K562 (cell line): ENCODE results near the gene NPFFR1. TPM values are rescaled to one million over a fixed set of nuclear protein-coding genes. Genes with fewer than 3 reads are reported as not detected.
"Not testable (repeated sequence)": the region's sequence is repeated elsewhere in the genome, so short reads cannot be mapped to it uniquely, and the experiment has no call there.

Source experiments
- ATAC-seq: fragments of 200-7000 bp; cut with Tn5 transposase; 3 replicates; pipeline ENCODE4 v1.9.1; 2020; ENCODE audit warnings: moderate library complexity
- BruUV-seq: library from RNA; stranded (reverse); fragments of 400-500 nt; replicated peaks from 2 replicates; lab custom pipeline; 2021; lab: Mats Ljungman, UMichigan
- CTCF ChIA-PET: fragments of 300-600 bp; formaldehyde crosslinking; extraction: SDS; loops from one replicate; lab custom pipeline; 2021; ENCODE audit warnings: low intra/inter-chr PET ratio; lab: Yijun Ruan, JAX
- POLR2A ChIA-PET: fragments of 300-600, 350-650 bp; sonication (Branson Sonifier 250); formaldehyde crosslinking; extraction: SDS; loops from one replicate; lab custom pipeline; 2021; ENCODE audit warnings: antibody characterized with exemption, inconsistent platforms; lab: Yijun Ruan, JAX
- DNase-seq, 4 experiments: peaks; one replicate each; pipeline versions ENCODE4 v3.0.0 to v3.0.0-alpha.2; 2011 to 2018; ENCODE audit warnings: low spot score in 3 of 4, mixed read lengths in 3 of 4; ENCODE audit errors: extremely low read depth in 1 of 4
- FAIRE-seq: peaks from 2 replicates; lab custom pipeline; 2011; peaks lifted over from hg19 to GRCh38; lab: Jason Lieb, UNC
- H2AFZ ChIP-seq: 2 replicates; pipeline ENCODE4 v1.6.0; 2011; ENCODE audit warnings: low read depth, low read length, control low read depth, inconsistent platforms
- H3K27ac ChIP-seq: fragments of 200-600 bp; 3 replicates; pipeline ENCODE4 v1.8.0; 2011; ENCODE audit warnings: low read depth, mild to moderate bottlenecking, control low read depth, inconsistent platforms, low read length, moderate library complexity, mixed read lengths; ENCODE audit errors: extremely low read depth
- H3K27me3 ChIP-seq, 2 experiments: fragments of 300-600 bp in 1 of 2; 2 replicates in 1 of 2; 3 replicates in 1 of 2; pipeline versions ENCODE4 v1.6.0 to v1.8.0; 2011; ENCODE audit warnings: inconsistent platforms in 2 of 2, low read length in 2 of 2, mild to moderate bottlenecking in 1 of 2, mixed read lengths in 1 of 2, moderate library complexity in 1 of 2; ENCODE audit not compliant: control insufficient read depth in 2 of 2, insufficient read depth in 2 of 2
- H3K36me3 ChIP-seq: fragments of 300-600 bp; 3 replicates; pipeline ENCODE4 v1.8.0; 2011; ENCODE audit warnings: mild to moderate bottlenecking, low read length, inconsistent platforms; ENCODE audit not compliant: control insufficient read depth, insufficient read depth
- H3K4me1 ChIP-seq, 2 experiments: fragments of 200-600 bp in 1 of 2; replicated peaks in 1 of 2; 2 replicates in 1 of 2; 3 replicates in 1 of 2; pipeline versions ENCODE4 v1.5.1 to v1.8.0; 2011; ENCODE audit warnings: inconsistent platforms in 2 of 2, low read length in 2 of 2, mild to moderate bottlenecking in 1 of 2, mixed read lengths in 1 of 2, moderate library complexity in 1 of 2; ENCODE audit not compliant: control insufficient read depth in 2 of 2, insufficient read depth in 2 of 2
- H3K4me2 ChIP-seq: 2 replicates; pipeline ENCODE4 v1.6.1; 2011; ENCODE audit warnings: low read length, control low read depth, inconsistent platforms, mixed read lengths; ENCODE audit not compliant: insufficient read depth
- H3K4me3 ChIP-seq: fragments of 200-600 bp; sonication (generic), shearing (Covaris generic); 2 replicates; pipeline ENCODE4 v1.5.1; 2016; ENCODE audit warnings: control low read depth, inconsistent platforms
- H3K79me2 ChIP-seq: fragments of 200-600 bp; 3 replicates; pipeline ENCODE4 v1.8.0; 2011; ENCODE audit warnings: low read length, inconsistent platforms; ENCODE audit not compliant: control insufficient read depth, insufficient read depth
- H3K9ac ChIP-seq, 2 experiments: 2 replicates each; pipeline versions ENCODE4 v1.6.0 to v1.6.1; 2011; ENCODE audit warnings: low read depth in 2 of 2, low read length in 2 of 2, control low read depth in 1 of 2, inconsistent platforms in 1 of 2, mild to moderate bottlenecking in 1 of 2, mixed read lengths in 1 of 2; ENCODE audit not compliant: insufficient read depth in 1 of 2
- H3K9me1 ChIP-seq: one replicate; pipeline ENCODE4 v1.6.0; 2011; ENCODE audit warnings: inconsistent platforms, mild to moderate bottlenecking, low read length, moderate library complexity; ENCODE audit not compliant: control insufficient read depth, insufficient read depth
- H3K9me3 ChIP-seq: replicated peaks from 2 replicates; pipeline ENCODE4 v1.5.1; 2011; ENCODE audit warnings: low read depth, low read length, inconsistent platforms; ENCODE audit not compliant: control insufficient read depth, insufficient read depth
- H4K20me1 ChIP-seq: replicated peaks from 2 replicates; pipeline ENCODE4 v1.6.1; 2011; ENCODE audit warnings: low read length, inconsistent platforms, mixed read lengths; ENCODE audit not compliant: control insufficient read depth, insufficient read depth
- CEBPB ChIP-seq: fragments of 450-650 bp; IDR thresholded peaks from 2 replicates; pipeline ENCODE4 v1.6.1; 2016; ENCODE audit warnings: missing genetic modification characterization, missing compliant biosample characterization
- CEBPG ChIP-seq, 3 experiments: fragments of 200-800 bp in 1 of 3; sonication (Bioruptor generic) in 1 of 3; sonication (generic) in 1 of 3; formaldehyde crosslinking in 1 of 3; IDR thresholded peaks in 2 of 3; conservative IDR thresholded peaks in 1 of 3; 2 replicates each; pipeline versions ENCODE4 v1.6.1 to v1.8.0; 2016 to 2022; ENCODE audit warnings: missing compliant biosample characterization in 2 of 3, missing genetic modification characterization in 2 of 3, mild to moderate bottlenecking in 1 of 3, missing genetic modification reagents in 1 of 3
- KDM1A ChIP-seq, 2 experiments: fragments of 450-650 bp; IDR thresholded peaks; 2 replicates each; pipeline ENCODE4 v1.6.1; 2016; ENCODE audit warnings: mild to moderate bottlenecking in 2 of 2
- RBM25 ChIP-seq: fragments of 200-400 bp; formaldehyde crosslinking; IDR thresholded peaks from 2 replicates; pipeline ENCODE4 v1.6.1; 2018; ENCODE audit warnings: low read length, low read depth, moderate library complexity; ENCODE audit not compliant: severe bottlenecking
- XRCC4 ChIP-seq: IDR thresholded peaks from one replicate; pipeline ENCODE4 v1.6.1; 2011; ENCODE audit not compliant: insufficient read depth, insufficient read length; ENCODE audit errors: extremely low read depth
- ZNF121 ChIP-seq: sonication (generic); formaldehyde crosslinking; conservative IDR thresholded peaks from 2 replicates; pipeline ENCODE4 v1.8.0; 2022; ENCODE audit warnings: missing genetic modification reagents
- WGBS: fragments of 100-300 bp; shearing (Covaris generic); methylation state at CpG from one replicate; pipeline ENCODE4 v1.1.6; 2016; ENCODE audit warnings: low coverage, mixed read lengths; ENCODE audit not compliant: insufficient coverage; ENCODE audit errors: missing lambda C conversion rate; 5-methylcytosine and 5-hydroxymethylcytosine counted together
- in situ Hi-C: fragments of 300-500 bp; cut with MboI; formaldehyde crosslinking; loops from 4 replicates; pipeline ENCODE4 v1.15.0; 2018; ENCODE audit warnings: inconsistent platforms, mixed read lengths
- intact Hi-C: fragments of 100-400 bp; cut with micrococcal nuclease; formaldehyde crosslinking; loops from 2 replicates; pipeline ENCODE4 v1.14.2; 2022
- polyA plus RNA-seq, 8 experiments: library from polyadenylated mRNA; depleted of rRNA in 4 of 8; stranded (reverse) in 5 of 8; unstranded in 3 of 8; fragments of >200 nt; fragmentation: Nextera tagmentation in 2 of 8; fragmentation: Illumina TruSeq in 1 of 8; extraction: Ambion mirVana in 2 of 8; extraction: Trizol in 1 of 8; gene quantifications; 2 replicates each; pipeline versions ENCODE4 v1.2.1 to v1.2.3, GENCODE V29; 2011 to 2014; ENCODE audit warnings: inconsistent platforms in 1 of 8, missing spikeins in 1 of 8
- total RNA-seq, 7 experiments: library from RNA; depleted of rRNA in 6 of 7; stranded (reverse); fragments of >200 nt in 6 of 7; fragmentation: Illumina TruSeq in 2 of 7; extraction: Trizol in 2 of 7; gene quantifications; 2 replicates each; pipeline versions ENCODE4 v1.2.1 to v1.2.3, GENCODE V29; 2011 to 2021; ENCODE audit warnings: low replicate concordance in 1 of 7
- TF ChIP-seq, protein P1 (sequence below): sonication (generic); IDR thresholded peaks from 2 replicates; pipeline ENCODE4 v1.6.1; 2016

NPFFR1 gene
- total and polyA plus RNA-seq, 9 of the 15 experiments (the other 6 are each of a cell fraction or from before 2014, with no cell fraction given) = under 0.01 TPM; not detected in 8

DNA sequence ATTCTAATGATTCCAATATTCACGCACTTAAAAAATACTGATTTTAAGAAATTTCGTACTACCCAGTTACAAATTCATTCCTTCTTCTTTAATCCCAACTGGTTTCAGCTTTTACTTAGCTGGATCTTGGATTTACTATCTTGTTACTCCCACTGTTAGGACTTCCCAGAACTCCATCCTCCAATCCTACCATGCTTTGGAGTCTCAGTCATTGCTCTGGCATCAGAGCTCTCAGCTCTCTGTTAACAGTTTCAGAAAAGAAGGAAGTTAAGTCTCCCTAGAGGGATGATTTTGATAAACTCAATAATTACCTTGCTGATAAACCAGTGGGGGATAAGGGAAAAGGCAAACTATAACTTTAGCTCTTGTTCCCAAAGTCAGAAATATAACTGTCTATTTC lies 60.1 kb downstream of the NPFFR1 start:
- no peak for DNase-seq
- peaks cover 0 to 6% of the 10 kb centered on the region in 2 experiments; a peak in 2 of 5 replicates for H3K4me1 ChIP-seq
- H3K9me1 ChIP-seq = no peaks in the 10 kb centered on the region
- H3K4me3 ChIP-seq = no peak overlapping the region
- H2AFZ ChIP-seq = no peak overlapping the region
- no peak overlapping the region for H3K9ac ChIP-seq
- no peak for FAIRE-seq
- intact Hi-C loops (loop anchor here (10.0 kb wide), 1 partner anchor 311 kb away; no protein-coding TSS in a partner anchor), in situ Hi-C loops (no loop called here)
- no TSS peak for BruUV-seq
- TF ChIP-seq XRCC4 = no peak
- TF ChIP-seq, protein P1, sequence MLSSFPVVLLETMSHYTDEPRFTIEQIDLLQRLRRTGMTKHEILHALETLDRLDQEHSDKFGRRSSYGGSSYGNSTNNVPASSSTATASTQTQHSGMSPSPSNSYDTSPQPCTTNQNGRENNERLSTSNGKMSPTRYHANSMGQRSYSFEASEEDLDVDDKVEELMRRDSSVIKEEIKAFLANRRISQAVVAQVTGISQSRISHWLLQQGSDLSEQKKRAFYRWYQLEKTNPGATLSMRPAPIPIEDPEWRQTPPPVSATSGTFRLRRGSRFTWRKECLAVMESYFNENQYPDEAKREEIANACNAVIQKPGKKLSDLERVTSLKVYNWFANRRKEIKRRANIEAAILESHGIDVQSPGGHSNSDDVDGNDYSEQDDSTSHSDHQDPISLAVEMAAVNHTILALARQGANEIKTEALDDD = 0 out of 2 replicates have a peak, but pooled peaks have one; percentile 20
- ChIA-PET CTCF (no interaction called here), POLR2A (interaction anchor here (3.1 kb wide), 1 partner anchor 9 kb away, joined by 20 read pairs; the partner anchor contains the start of gene PPA1)
- peaks cover 2% of the 10 kb centered on the region; the same call in 1 of the 2 replicates for H4K20me1 ChIP-seq
- 100% methylated on average over 2 of the region's 2 CpGs for WGBS
- no peak for ATAC-seq
- peaks cover 83% of the 10 kb centered on the region for H3K79me2 ChIP-seq
- H3K27ac ChIP-seq = no peak overlapping the region
- H3K36me3 ChIP-seq = peaks cover 83% of the 10 kb centered on the region
- H3K9me3 ChIP-seq = no peaks in the 10 kb centered on the region
- no peaks in the 10 kb centered on the region for H3K27me3 ChIP-seq
- no peak overlapping the region for H3K4me2 ChIP-seq

DNA sequence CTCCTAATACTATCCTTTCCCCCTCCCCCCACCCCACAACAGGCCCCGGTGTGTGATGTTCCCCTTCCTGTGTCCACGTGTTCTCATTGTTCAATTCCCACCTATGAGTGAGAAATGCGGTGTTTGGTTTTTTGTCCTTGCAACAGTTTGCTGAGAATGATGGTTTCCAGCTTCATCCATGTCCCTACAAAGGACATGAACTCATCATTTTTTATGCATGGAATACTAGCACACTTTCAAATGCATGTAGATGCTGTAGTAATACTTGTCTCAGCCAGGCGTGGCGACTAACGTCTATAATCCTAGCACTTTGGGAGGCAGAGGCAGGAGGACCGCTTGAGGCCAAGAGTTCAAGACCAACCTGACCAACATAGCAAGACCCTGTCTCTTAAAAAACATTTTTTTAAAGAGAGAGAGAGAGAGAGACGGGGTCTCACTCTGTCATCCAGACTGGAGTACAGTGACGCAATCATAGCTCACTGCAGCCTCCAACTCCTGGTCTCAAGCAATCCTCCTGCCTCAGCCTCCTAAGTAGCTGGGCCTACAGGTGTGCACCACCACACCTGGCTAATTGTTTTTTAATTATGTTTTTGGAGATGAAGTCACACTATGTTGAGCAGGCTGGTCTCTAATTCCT lies 60.9 kb downstream of the NPFFR1 start:
- BruUV-seq, FAIRE-seq, H3K4me1 ChIP-seq, DNase-seq, ATAC-seq, H3K9me3 ChIP-seq, H3K27me3 ChIP-seq, H3K9me1 ChIP-seq, H3K4me3 ChIP-seq, H4K20me1 ChIP-seq, in situ Hi-C loops, H3K9ac ChIP-seq, H2AFZ ChIP-seq, H3K4me2 ChIP-seq, H3K27ac ChIP-seq: not testable (repeated sequence)
- Histone ChIP-seq H3K36me3 (peaks cover 83% of the 10 kb centered on the region), H3K79me2 (peaks cover 82% of the 10 kb centered on the region)
- intact Hi-C loops = loop anchor here (10.0 kb wide), 1 partner anchor 312 kb away; no protein-coding TSS in a partner anchor
- POLR2A ChIA-PET = interaction anchor here (0.7 to 3.1 kb wide), 5 partner anchors 10 to 183 kb away, joined by 3 to 20 read pairs (median 4); partner anchors contain the start of gene PPA1
- 88% methylated on average over 7 of the region's 9 CpGs for WGBS
- CTCF ChIA-PET = interaction anchor here (0.8 to 2.6 kb wide), 2 partner anchors 123 to 141 kb away, joined by 3 to 77 read pairs; no protein-coding TSS in a partner anchor
- peak; percentile 43; the same call in 1 of the 2 replicates for TF ChIP-seq CEBPG (CRISPR knock-in tag; IDR thresholded peaks at IDR 0.05)
- TF ChIP-seq CEBPG (tag; conservative IDR thresholded peaks at IDR 0.05 in 1 of 2, IDR thresholded peaks at IDR 0.05 in 1 of 2) = 0 out of 4 replicates have a peak, but pooled peaks of 1 of the 2 experiments have one; percentile 26
- TF ChIP-seq CEBPB (tag) = peak; percentile 61
- peak; percentile 79 for TF ChIP-seq ZNF121 (CRISPR knock-in tag)
- 0 out of 4 replicates have a peak, but pooled peaks of 1 of the 2 experiments have one; percentile 6 for TF ChIP-seq KDM1A (IDR thresholded peaks at IDR 0.05)
- TF ChIP-seq RBM25 = peak; percentile 39
- TF ChIP-seq, all 486 proteins: peak for 5; not testable (repeated sequence) for 481
